ENCODE results near the gene RAI1. TPM values are rescaled to one million over a fixed set of nuclear protein-coding genes. Genes with fewer than 3 reads are reported as not detected.

The RAI1 gene
- total RNA-seq, 4 donors from 2014 or later, result 20.3 to 46.1 (median 30.4) TPM

- Histone ChIP-seq H3K27ac (no peak overlapping the region), H3K9me3 (no peaks in the 10 kb centered on the region), H3K27me3 (no peaks in the 10 kb centered on the region), H3K4me3 (no peak overlapping the region), H3K36me3 (peaks cover 23% of the 10 kb centered on the region), H3K4me1 (peaks cover 31% of the 10 kb centered on the region)
- DNase-seq (ENCODE audit: low spot score in 2 of 2), result no peak
- WGBS, result 60% methylated on average over 12 of the region's 12 CpGs
- TF ChIP-seq POLR2A (IDR thresholded peaks at IDR 0.05) (no peak), POLR2AphosphoS5 (IDR thresholded peaks at IDR 0.05) (no peak), EP300 (IDR thresholded peaks at IDR 0.05) (no peak), CTCF (IDR thresholded peaks at IDR 0.05) (no peak)
Measured at GRCh38 chr17:17789828-17790636, 108.8 kb downstream of the RAI1 start.

GRCh38 chr17:17790637-17791464 is 109.6 kb downstream of the RAI1 start:
- no peak overlapping the region for H3K27ac ChIP-seq
- H3K4me1 ChIP-seq, result peaks cover 31% of the 10 kb centered on the region
- no peaks in the 10 kb centered on the region for H3K27me3 ChIP-seq
- H3K9me3 ChIP-seq, result no peaks in the 10 kb centered on the region
- H3K36me3 ChIP-seq, result peaks cover 31% of the 10 kb centered on the region
- no peak overlapping the region for H3K4me3 ChIP-seq
- 82% methylated on average over 26 of the region's 26 CpGs for WGBS
- no peak for DNase-seq (ENCODE audit: low spot score in 2 of 2)
- no peak for TF ChIP-seq CTCF (IDR thresholded peaks at IDR 0.05)
- no peak for TF ChIP-seq POLR2AphosphoS5 (IDR thresholded peaks at IDR 0.05)
- TF ChIP-seq EP300 (IDR thresholded peaks at IDR 0.05), result no peak
- no peak for TF ChIP-seq POLR2A (IDR thresholded peaks at IDR 0.05)

- H3K36me3 ChIP-seq, result peaks cover 43% of the 10 kb centered on the region
- peaks cover 31% of the 10 kb centered on the region for H3K4me1 ChIP-seq
- TF ChIP-seq CTCF (IDR thresholded peaks at IDR 0.05) (no peak), EP300 (IDR thresholded peaks at IDR 0.05) (no peak), POLR2A (IDR thresholded peaks at IDR 0.05) (no peak), POLR2AphosphoS5 (IDR thresholded peaks at IDR 0.05) (no peak)
- H3K27me3 ChIP-seq, result no peaks in the 10 kb centered on the region
- 71% methylated on average over 12 of the region's 18 CpGs for WGBS
- no peak overlapping the region for H3K4me3 ChIP-seq
- no peak overlapping the region for H3K27ac ChIP-seq
- no peaks in the 10 kb centered on the region for H3K9me3 ChIP-seq
- no peak for DNase-seq (ENCODE audit: low spot score in 2 of 2)
Measured at GRCh38 chr17:17792037-17792550, 110.8 kb downstream of the RAI1 start.

- WGBS, result 39% methylated on average over 15 of the region's 38 CpGs
- no peaks in the 10 kb centered on the region for H3K9me3 ChIP-seq
- peaks cover 50% of the 10 kb centered on the region for H3K36me3 ChIP-seq
- H3K27ac ChIP-seq, result no peak overlapping the region
- H3K4me1 ChIP-seq, result peaks cover 31% of the 10 kb centered on the region
- DNase-seq (ENCODE audit: low spot score in 2 of 2), result no peak
- TF ChIP-seq POLR2A (IDR thresholded peaks at IDR 0.05), result no peak
- TF ChIP-seq EP300 (IDR thresholded peaks at IDR 0.05), result no peak
- TF ChIP-seq CTCF (IDR thresholded peaks at IDR 0.05), result no peak
- TF ChIP-seq POLR2AphosphoS5 (IDR thresholded peaks at IDR 0.05), result no peak
- no peaks in the 10 kb centered on the region for H3K27me3 ChIP-seq
- H3K4me3 ChIP-seq, result no peak overlapping the region
Measured at GRCh38 chr17:17792551-17793377, 111.5 kb downstream of the RAI1 start.

All from suprapubic skin (tissue), 4 donors.